Measurements from ENCODE around the gene PROCA1.
A peak's percentile ranks its signal among the peaks of the same experiment; 100 is the strongest.

Gene PROCA1

DNA sequence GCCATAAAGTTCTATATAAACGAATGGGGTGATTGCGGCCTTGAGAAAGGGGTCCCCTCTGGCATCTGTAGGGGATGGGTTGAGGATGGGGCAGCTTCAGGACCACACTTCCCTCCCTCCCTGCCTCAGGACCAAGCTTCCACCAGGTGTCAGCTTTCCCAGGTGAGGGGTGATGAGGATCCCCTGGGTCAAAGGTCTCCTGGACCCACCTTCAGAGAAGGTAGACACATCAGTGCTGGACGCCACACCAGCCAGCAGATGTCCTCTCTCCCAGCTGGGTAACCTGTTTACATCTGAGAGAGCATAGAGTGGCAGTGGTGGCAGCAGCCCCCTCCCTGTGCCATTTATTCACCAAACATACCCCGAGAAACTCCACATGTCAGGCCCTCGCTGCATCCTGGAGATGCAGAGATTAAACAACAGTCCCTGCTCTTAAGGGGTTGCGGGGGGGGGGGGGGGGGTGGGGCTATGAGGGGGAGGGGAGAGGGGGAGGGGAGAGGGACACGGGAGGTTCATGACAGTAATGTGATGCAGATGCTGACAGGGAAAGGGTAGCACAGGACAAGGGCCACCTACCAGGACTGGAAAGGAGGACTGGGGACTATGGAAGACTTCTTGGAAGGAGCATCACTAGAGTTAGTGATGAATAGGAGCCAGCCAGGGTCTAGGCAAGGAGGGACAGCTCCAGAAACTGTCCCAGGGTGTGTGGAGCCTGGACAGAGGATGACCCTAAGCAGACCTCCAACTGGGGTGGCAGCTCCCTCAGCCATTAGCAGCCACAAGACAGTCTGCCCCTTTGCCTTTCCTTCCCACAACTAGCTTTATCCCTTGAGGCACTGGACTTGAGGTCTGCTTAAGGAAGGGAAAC, 5.0 kb downstream of the PROCA1 start:
- no peak for DNase-seq

- no peak for DNase-seq
Measured at GRCh38 chr17:28705728-28706334, 5.9 kb downstream of the PROCA1 start.

- DNase-seq, result no peak
Measured at GRCh38 chr17:28705074-28705659, 6.5 kb downstream of the PROCA1 start.

- DNase-seq, result no peak
Measured at GRCh38 chr17:28704219-28704858, 7.3 kb downstream of the PROCA1 start.

DNA sequence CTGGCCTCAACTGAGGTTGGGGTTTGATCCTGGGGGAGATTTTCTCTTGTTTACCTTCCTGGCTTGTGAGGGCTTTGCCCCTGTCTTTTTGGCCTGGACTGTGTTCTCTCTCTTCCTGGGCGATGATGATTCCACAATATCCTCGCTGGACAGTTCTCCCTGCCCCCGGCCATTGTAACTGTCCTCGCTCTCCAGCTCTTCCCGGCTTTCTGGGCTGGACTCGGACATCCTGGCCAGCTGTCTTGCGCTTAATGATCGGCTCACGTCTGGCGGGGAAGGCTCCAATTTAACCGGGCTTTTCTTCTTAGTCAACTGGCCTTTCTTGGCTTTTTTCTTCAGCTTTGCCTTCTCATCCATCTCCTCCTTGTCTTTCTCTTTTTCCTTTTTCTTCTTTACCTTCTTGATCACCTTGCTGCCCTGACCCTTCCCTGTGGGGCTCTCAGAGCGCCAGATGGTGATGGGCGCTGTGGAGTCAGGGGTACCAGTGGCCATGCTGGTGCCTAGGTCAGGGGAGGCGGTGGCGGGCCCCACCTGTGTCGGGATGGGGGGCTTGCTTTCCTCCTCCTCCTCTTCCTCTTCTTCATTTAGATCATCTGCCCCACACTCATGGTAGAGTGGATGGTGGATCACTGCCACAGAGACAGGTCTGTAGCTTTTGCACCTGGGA, 8.0 kb downstream of the PROCA1 start:
- DNase-seq, result no peak

DNA sequence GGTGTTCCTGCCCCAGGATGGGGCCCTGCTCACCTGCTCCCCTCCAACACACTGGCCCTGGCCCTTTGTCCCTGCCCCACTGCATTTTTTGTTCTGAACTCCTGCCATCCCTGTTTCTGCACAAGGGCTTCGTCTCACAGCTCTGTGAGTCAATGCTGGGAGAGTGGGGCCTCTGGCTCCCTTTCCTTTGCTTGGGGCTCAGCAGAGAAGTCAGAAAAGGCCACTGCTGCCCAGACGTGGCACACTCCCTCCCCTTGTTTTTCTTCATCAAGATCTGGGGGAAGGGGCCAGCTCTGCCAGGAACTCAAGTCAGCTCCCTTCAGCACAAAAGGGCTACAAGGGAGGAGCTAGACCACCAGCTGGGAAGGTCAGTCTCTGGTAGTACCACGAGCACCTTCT, 8.9 kb downstream of the PROCA1 start:
- no peak for DNase-seq

DNA sequence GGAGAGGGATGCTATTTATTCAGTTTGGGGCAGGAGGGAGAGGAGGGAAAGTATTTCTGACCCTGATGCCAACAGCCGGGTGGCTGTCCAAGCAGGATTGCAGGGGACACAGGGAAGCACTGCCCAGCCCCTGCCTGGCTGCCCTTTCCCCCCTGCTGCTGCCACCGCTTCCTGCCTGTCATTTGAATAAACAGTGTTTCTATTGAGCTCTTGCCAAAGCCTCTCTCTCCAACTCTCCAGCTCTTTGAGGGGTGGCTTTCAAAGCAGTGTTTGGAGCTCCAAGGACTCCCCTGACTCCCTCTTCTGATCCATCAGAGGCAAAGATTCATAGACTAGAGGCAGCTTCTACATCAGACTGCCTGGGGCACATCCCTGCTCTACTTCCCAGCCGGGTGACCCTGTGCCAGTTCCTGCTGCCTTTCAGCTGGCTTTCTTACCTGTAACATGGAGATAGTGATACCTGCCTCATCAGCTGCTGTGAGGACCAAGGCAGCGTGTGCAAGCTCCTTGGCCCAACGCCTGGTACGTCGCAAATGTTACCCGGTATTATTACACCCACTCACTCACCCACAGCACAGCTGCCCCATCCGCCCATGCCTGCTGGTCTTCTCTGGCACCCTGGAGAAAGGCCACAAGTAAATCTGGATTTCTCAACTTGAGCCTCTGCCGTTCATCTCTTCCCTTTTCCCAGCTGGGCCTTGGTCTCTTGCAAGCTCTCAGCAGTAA, 9.5 kb downstream of the PROCA1 start:
- no peak for DNase-seq

GRCh38 chr17:28700830-28701492, 10.7 kb downstream of the PROCA1 start:
- no peak for DNase-seq

DNA sequence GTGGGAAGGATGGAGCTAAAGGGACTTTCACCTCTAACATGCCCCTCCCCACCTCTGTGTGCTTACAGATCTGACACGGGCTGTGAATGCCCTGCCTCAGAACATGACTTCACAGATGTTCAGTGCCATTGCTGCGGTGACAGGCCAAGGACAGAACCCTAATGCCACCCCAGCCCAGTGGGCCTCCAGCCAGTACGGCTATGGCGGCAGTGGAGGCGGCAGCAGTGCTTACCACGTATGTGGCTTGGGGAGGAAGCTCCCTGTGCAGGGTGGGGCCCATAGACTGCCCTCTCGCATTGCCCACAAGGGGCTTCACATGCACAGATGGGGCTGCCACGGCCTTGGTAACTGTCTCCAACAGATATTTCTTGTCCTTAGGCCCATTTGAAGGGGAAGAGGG, 11.4 kb downstream of the PROCA1 start:
- no peak for DNase-seq

DNA sequence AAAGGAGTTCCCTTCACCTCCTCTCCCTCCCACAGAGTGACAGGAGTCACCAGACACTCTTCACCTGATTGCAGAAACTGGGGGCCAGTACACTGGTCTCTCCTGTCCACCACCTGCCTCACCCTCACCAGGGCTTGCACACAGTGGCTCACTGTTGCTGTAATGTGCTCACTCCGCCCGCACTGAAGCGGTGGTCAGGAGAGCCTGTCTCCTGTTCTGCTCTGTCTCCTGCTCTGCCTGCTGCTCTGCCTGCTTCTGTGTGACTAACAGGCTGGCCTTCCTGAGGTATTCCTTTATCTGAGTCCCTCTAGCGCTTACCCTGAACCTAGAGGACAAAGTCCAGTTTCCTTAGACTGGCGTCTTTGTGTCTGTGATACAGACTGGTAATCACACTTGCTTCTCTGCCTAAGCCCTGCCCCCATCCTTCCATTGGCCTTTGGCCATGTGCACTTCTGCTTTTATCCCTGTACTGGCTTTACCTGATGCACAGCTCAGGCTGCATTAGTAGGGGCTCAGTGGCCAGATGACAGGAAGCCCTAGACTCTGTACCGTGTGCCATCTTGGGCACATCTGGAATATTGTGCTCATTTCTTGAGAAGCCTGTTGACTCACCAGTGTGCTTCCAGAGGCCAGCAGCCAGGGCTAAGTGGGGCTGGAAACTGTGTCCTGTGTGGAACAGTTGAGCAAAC, 13.3 kb downstream of the PROCA1 start:
- no peak for DNase-seq

GRCh38 chr17:28693869-28694268, 17.8 kb downstream of the PROCA1 start:
- no peak for DNase-seq

DNA sequence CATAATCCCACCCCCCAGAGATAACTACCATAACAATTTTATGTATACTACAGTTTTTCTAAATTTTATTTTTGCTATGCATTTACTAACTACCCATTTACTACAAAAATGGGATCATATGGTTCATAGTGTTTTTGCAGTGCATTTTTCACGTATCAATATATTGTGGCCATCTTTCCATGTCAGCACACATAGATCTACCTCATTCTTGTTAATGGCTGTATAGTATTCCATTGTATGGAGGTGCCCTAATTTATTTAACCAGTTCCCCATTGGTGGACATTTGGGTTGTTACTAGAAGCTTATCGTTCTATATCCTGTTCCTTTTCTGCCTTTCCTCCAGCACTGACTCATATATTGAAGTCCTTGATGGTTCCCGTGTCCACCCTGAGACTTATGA, 22.7 kb downstream of the PROCA1 start:
- DNase-seq, result no peak

GRCh38 chr17:28688481-28688880, 23.2 kb downstream of the PROCA1 start:
- no peak for DNase-seq

DNA sequence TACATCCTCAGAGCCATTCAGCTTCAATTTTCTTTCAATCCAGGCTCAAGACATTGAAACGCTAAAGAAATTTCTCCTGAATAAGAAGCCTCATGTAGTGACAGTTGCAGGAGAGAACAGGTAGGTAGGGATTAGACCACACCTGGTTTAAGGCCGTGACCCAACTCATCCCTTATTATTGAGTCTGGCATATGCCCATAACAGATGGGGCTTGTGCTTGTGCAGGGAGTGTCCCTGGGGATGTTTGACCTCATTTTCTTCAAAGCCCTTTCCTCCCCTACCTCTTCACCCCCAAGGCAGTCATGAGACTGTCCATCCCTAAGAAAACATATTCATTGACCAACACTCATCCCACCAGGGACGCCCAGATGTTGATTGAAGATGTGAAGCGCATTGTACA, 25.4 kb downstream of the PROCA1 start:
- DNase-seq, result no peak

GRCh38 chr17:28685366-28685765, 26.3 kb downstream of the PROCA1 start:
- no peak for DNase-seq

DNA sequence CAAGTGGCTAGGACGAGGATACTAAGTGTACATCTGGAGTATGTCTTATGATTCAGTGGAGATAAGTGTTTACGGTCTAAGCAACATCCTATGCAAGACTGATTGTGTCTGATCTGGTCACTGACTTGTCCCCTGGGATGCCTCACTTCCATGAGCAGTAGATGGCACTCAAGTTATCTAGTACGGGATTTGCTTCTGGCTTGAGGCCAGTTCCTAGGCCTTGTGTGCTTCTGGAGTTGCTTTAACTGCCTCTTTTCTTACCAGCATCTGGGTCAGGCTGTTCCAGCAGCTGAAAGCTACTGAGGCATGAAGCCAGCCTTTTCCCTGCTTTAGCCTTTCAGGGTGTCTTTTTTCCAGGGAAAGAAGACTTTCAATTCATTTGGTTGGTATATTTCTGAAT, 26.7 kb downstream of the PROCA1 start:
- DNase-seq, result no peak

DNA sequence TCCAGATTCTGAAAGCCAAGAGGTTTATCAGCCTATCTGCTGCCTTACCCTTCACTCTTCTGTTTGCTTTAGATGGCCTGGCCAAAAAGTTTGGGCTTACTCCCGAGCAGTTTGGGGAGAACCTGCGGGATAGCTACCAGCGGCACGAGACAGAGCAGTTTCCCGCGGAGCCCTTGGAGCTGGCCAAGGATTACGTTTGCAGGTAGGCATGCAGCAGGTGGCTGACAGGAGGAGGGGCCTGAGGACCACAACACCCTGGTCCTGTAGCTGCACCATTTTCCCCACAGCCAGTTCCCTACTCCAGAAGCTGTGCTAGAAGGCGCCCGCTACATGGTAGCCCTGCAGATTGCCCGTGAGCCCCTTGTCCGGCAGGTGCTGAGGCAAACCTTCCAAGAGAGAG, 29.0 kb downstream of the PROCA1 start:
- DNase-seq, result no peak

- DNase-seq, result peak; percentile 4
Measured at GRCh38 chr17:28675980-28676379, 35.7 kb downstream of the PROCA1 start.

DNA sequence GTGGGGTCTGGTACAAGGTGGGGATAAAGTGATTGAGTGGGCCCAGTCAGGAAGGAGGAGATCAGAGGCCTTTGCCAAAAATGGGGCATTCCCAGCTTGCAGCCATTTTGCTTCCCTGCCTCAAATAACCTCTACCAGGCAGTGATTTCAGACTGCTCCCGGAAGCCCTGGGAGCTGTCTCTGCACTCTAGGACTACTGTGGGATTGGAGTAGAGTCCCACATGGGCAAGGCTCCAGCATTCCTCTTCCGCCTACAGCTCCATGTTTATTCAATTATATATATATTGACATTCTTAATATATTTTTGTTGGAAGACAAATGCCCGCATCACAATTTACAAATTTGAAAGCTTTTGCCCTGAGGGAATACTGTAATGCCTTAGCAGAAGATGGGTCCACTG, 36.2 kb downstream of the PROCA1 start:
- no peak for DNase-seq

DNA sequence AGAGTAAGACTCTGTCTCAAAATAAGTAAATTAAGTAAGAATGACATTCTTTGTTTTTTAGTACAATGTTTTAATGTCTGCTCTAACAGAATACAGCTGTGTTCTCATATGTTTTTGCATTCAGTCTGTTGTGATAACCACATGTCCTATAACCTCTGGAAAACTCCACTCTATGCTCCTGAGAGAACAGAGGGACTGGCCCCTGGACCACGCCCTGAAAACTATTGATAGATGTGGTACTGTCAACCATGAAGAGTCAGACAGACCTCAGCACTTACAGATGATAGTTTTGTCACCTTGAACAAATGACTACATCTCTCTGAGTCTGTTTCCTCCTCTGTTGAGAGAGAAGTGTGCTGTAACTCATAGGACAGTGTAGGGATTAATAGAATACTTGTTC, 41.8 kb downstream of the PROCA1 start:
- no peak for DNase-seq

DNA sequence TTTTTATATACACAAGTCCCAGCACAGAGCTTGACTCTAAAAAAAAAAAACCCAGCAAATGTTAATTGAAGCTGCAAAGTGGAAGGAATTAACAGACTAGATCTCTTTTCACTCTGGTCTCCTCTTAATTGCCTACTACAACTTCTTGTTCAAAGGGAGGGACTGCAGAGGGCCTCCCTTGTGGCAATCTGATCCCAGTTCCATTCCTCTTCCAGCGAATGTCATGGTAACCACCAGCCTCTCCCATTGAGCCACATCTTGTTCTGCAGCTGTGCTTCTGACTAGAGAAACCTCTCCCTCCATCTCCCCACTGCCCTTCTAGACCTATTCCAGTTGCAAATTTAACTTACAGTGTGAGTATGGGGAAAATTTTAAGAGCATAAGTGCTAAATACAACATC, 43.8 kb downstream of the PROCA1 start:
- DNase-seq, result no peak

Measured in NCI-H1694 treated with DMSO at 0.1 percent for 48 hours (cell line).